ENCODE measurements around the gene IFIT1.

- TF ChIP-seq CTCF (conservative IDR thresholded peaks at IDR 0.05; ENCODE audit: low read depth in 2 of 2) (no peak), EZH2phosphoT487 (IDR thresholded peaks at IDR 0.05; ENCODE audit: unreplicated experiment) (no peak), JUNB (IDR thresholded peaks at IDR 0.05; ENCODE audit: unreplicated experiment) (no peak), EZH2 (IDR thresholded peaks at IDR 0.05; ENCODE audit: low read depth, unreplicated experiment) (no peak), POLR2AphosphoS5 (IDR thresholded peaks at IDR 0.05; ENCODE audit: low read depth) (no peak), ZNF114 (CRISPR knock-in tag; IDR thresholded peaks at IDR 0.05) (no peak), CREB1 (CRISPR knock-in tag; IDR thresholded peaks at IDR 0.05; ENCODE audit: low read depth) (no peak), REST (IDR thresholded peaks at IDR 0.05; ENCODE audit: unreplicated experiment) (no peak), NANOG (IDR thresholded peaks at IDR 0.05; ENCODE audit: borderline replicate concordance) (no peak), ZNF331 (CRISPR knock-in tag; IDR thresholded peaks at IDR 0.05; ENCODE audit: low read depth) (no peak)
Measured at GRCh38 chr10:89384474-89385340, 7.7 kb upstream of the IFIT1 start.
